Progenitor cell of endocrine pancreas (in vitro differentiated cells): ENCODE results near the gene CRADD. TPM values are rescaled to one million over a fixed set of nuclear protein-coding genes. Genes with fewer than 3 reads are reported as not detected.
"Not testable (repeated sequence)": the region's sequence is repeated elsewhere in the genome, so short reads cannot be mapped to it uniquely, and the experiment has no call there.

Source experiments
- DNase-seq: peaks from one replicate; pipeline ENCODE4 v3.0.0; 2021; ENCODE audit warnings: low spot score; ENCODE audit not compliant: unreplicated experiment
- H3K27ac Mint-ChIP-seq: 2 replicates; pipeline ENCODE4 v1.8.0; 2021; ENCODE audit warnings: mild to moderate bottlenecking, moderate library complexity, mixed read lengths
- H3K27me3 Mint-ChIP-seq: 2 replicates; pipeline ENCODE4 v1.8.0; 2021; ENCODE audit warnings: mixed read lengths
- H3K36me3 Mint-ChIP-seq: 2 replicates; pipeline ENCODE4 v1.8.0; 2022; ENCODE audit warnings: mixed read lengths; ENCODE audit not compliant: insufficient read depth
- H3K4me1 Mint-ChIP-seq: 2 replicates; pipeline ENCODE4 v1.8.0; 2021; ENCODE audit warnings: low read depth, mixed read lengths
- H3K4me3 Mint-ChIP-seq: 2 replicates; pipeline ENCODE4 v1.8.0; 2021; ENCODE audit warnings: low read depth, mild to moderate bottlenecking, moderate library complexity, mixed read lengths
- H3K9me3 Mint-ChIP-seq: 2 replicates; pipeline ENCODE4 v1.8.0; 2021; ENCODE audit warnings: low read depth, mixed read lengths
- CTCF ChIP-seq: fragments of 200-600 bp; sonication (generic); IDR thresholded peaks from one replicate; pipeline ENCODE4 v1.5.0; 2021; ENCODE audit warnings: antibody characterized with exemption, mild to moderate bottlenecking; ENCODE audit not compliant: unreplicated experiment
- total RNA-seq: library from RNA; stranded (reverse); gene quantifications from 2 replicates; pipeline ENCODE4 v1.2.1, GENCODE V29; 2021

The CRADD gene
- total RNA-seq, 1 donor from 2014 or later = 11.7 TPM

- TF ChIP-seq CTCF = no peak
- no peak for DNase-seq
- H3K4me3 Mint-ChIP-seq = no peak overlapping the region
- no peak overlapping the region for H3K27ac Mint-ChIP-seq
- peaks cover 13% of the 10 kb centered on the region for H3K9me3 Mint-ChIP-seq
- no peaks in the 10 kb centered on the region for H3K4me1 Mint-ChIP-seq
- H3K36me3 Mint-ChIP-seq = peaks cover 8% of the 10 kb centered on the region
- no peaks in the 10 kb centered on the region for H3K27me3 Mint-ChIP-seq
Measured at GRCh38 chr12:93749515-93749914, 72.3 kb downstream of the CRADD start.

- TF ChIP-seq CTCF = no peak
- Mint-ChIP-seq H3K36me3 (peaks cover 8% of the 10 kb centered on the region), H3K9me3 (peaks cover 13% of the 10 kb centered on the region), H3K27ac (no peak overlapping the region), H3K4me1 (no peaks in the 10 kb centered on the region), H3K4me3 (no peak overlapping the region), H3K27me3 (no peaks in the 10 kb centered on the region)
- no peak for DNase-seq
Measured at GRCh38 chr12:93750056-93750455, 72.9 kb downstream of the CRADD start.

- Mint-ChIP-seq H3K27me3 (no peaks in the 10 kb centered on the region), H3K4me3 (no peak overlapping the region), H3K27ac (no peak overlapping the region), H3K36me3 (peaks cover 8% of the 10 kb centered on the region), H3K9me3 (peaks cover 13% of the 10 kb centered on the region), H3K4me1 (no peaks in the 10 kb centered on the region)
- DNase-seq = no peak
- no peak for TF ChIP-seq CTCF
Measured at GRCh38 chr12:93751864-93752610, 74.9 kb downstream of the CRADD start.

- H3K36me3 Mint-ChIP-seq = peaks cover 8% of the 10 kb centered on the region
- peaks cover 13% of the 10 kb centered on the region for H3K9me3 Mint-ChIP-seq
- no peaks in the 10 kb centered on the region for H3K4me1 Mint-ChIP-seq
- DNase-seq = no peak
- H3K4me3 Mint-ChIP-seq = no peak overlapping the region
- H3K27me3 Mint-ChIP-seq = no peaks in the 10 kb centered on the region
- TF ChIP-seq CTCF = no peak
- no peak overlapping the region for H3K27ac Mint-ChIP-seq
Measured at GRCh38 chr12:93753285-93753684, 76.1 kb downstream of the CRADD start.

- Mint-ChIP-seq H3K27me3 (no peaks in the 10 kb centered on the region), H3K4me1 (no peaks in the 10 kb centered on the region), H3K27ac (no peak overlapping the region), H3K9me3 (peaks cover 13% of the 10 kb centered on the region), H3K4me3 (no peak overlapping the region), H3K36me3 (peaks cover 8% of the 10 kb centered on the region)
- no peak for TF ChIP-seq CTCF
- no peak for DNase-seq
Measured at GRCh38 chr12:93753838-93754429, 76.8 kb downstream of the CRADD start.

GRCh38 chr12:93754859-93755258, 77.7 kb downstream of the CRADD start:
- H3K4me1 Mint-ChIP-seq, H3K4me3 Mint-ChIP-seq, H3K27me3 Mint-ChIP-seq, H3K36me3 Mint-ChIP-seq, H3K27ac Mint-ChIP-seq, DNase-seq: not testable (repeated sequence)
- peaks cover 13% of the 10 kb centered on the region for H3K9me3 Mint-ChIP-seq
